NCI-H1417 treated with DMSO at 0.1 percent for 48 hours (cell line): Measurements from ENCODE around the gene SIRT1.
"Not testable (repeated sequence)": the region's sequence is repeated elsewhere in the genome, so short reads cannot be mapped to it uniquely, and the experiment has no call there.

ENCODE experiments used
- DNase-seq: peaks from one replicate; lab custom pipeline; 2025; lab: John Stamatoyannopoulos, UW

The SIRT1 gene

DNA sequence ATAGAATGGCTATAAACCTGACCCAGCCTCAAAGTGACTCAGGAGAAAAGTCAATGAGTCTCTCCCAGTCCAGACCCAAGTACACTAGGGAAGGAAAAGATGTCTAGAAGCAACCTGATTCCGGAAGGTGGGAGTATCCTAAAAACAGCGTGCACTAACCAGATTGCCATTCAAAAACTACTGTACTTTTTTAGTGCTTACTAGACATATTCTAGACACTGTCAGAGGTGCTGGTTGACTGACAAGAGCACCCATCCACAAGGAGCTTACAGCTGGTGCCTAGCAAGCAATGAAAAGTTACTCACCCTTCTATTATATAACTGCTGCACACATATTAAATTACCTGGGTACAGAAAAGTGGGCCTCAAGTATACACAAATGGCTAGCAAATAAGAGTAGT lies 81.0 kb downstream of the SIRT1 start:
- DNase-seq = no peak

DNA sequence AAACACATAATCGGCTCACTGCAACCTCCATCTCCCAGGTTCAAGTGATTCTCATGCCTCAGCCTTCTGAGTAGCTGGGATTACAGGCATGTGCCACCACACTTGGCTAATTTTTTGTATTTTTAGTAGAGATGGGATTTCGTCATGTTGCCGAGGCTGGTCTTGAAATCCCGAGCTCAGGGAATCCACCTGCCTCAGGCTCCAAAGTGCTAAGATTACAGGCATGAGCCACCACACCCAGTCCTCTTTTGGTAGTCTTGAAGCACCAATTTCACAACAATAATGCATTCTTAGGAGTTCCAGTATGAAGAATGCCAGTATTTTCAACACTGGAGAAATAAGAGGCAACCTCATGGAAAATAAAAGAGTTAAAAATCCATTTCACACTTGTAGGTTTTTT lies 81.6 kb downstream of the SIRT1 start:
- not testable (repeated sequence) for DNase-seq
